ENCODE data around the gene ARMC8.
A peak's percentile ranks its signal among the peaks of the same experiment; 100 is the strongest.

Gene ARMC8

GRCh38 chr3:138199851-138200250 is 12.8 kb downstream of the ARMC8 start:
- peaks cover 6% of the 10 kb centered on the region for H3K4me1 ChIP-seq (ENCODE audit: control insufficient read depth, insufficient read depth, low read length, unreplicated experiment)
- no peak overlapping the region for H2AFZ ChIP-seq (ENCODE audit: low read length, unreplicated experiment)
- H3K27ac ChIP-seq (ENCODE audit: low read depth, low read length) = no peak overlapping the region
- no peak overlapping the region for H3K4me3 ChIP-seq (ENCODE audit: low read depth, low read length)
- no peaks in the 10 kb centered on the region for H3K27me3 ChIP-seq (ENCODE audit: insufficient read depth, low read length)
- H3K79me2 ChIP-seq (ENCODE audit: control insufficient read depth, insufficient read depth, low read length, unreplicated experiment) = peaks cover 95% of the 10 kb centered on the region
- H3K36me3 ChIP-seq (ENCODE audit: insufficient read depth, low read length) = peaks cover 14% of the 10 kb centered on the region; the same call in 1 of the 2 replicates

- Histone ChIP-seq H3K79me2 (ENCODE audit: control insufficient read depth, insufficient read depth, low read length, unreplicated experiment) (peaks cover 95% of the 10 kb centered on the region), H2AFZ (ENCODE audit: low read length, unreplicated experiment) (no peak overlapping the region), H3K4me1 (ENCODE audit: control insufficient read depth, insufficient read depth, low read length, unreplicated experiment) (peaks cover 3% of the 10 kb centered on the region), H3K27me3 (ENCODE audit: insufficient read depth, low read length) (no peaks in the 10 kb centered on the region), H3K4me3 (ENCODE audit: low read depth, low read length) (no peak overlapping the region), H3K27ac (ENCODE audit: low read depth, low read length) (no peak overlapping the region), H3K36me3 (ENCODE audit: insufficient read depth, low read length) (peaks cover 14% of the 10 kb centered on the region; the same call in 1 of the 2 replicates)
These were observed 13.3 kb downstream of the ARMC8 start for GRCh38 chr3:138200424-138200823.

GRCh38 chr3:138202945-138203701 is 16.0 kb downstream of the ARMC8 start:
- Histone ChIP-seq H3K79me2 (ENCODE audit: control insufficient read depth, insufficient read depth, low read length, unreplicated experiment) (peaks cover 94% of the 10 kb centered on the region), H2AFZ (ENCODE audit: low read length, unreplicated experiment) (no peak overlapping the region), H3K36me3 (ENCODE audit: insufficient read depth, low read length) (peaks cover 22% of the 10 kb centered on the region; the same call in 1 of the 2 replicates), H3K4me3 (ENCODE audit: low read depth, low read length) (no peak overlapping the region), H3K27ac (ENCODE audit: low read depth, low read length) (no peak overlapping the region), H3K4me1 (ENCODE audit: control insufficient read depth, insufficient read depth, low read length, unreplicated experiment) (no peaks in the 10 kb centered on the region), H3K27me3 (ENCODE audit: insufficient read depth, low read length) (no peaks in the 10 kb centered on the region)

- no peaks in the 10 kb centered on the region for H3K27me3 ChIP-seq (ENCODE audit: insufficient read depth, low read length)
- H3K36me3 ChIP-seq (ENCODE audit: insufficient read depth, low read length) = peaks cover 22% of the 10 kb centered on the region; the same call in 1 of the 2 replicates
- peaks cover 95% of the 10 kb centered on the region for H3K79me2 ChIP-seq (ENCODE audit: control insufficient read depth, insufficient read depth, low read length, unreplicated experiment)
- H3K4me1 ChIP-seq (ENCODE audit: control insufficient read depth, insufficient read depth, low read length, unreplicated experiment) = no peaks in the 10 kb centered on the region
- no peak overlapping the region for H3K27ac ChIP-seq (ENCODE audit: low read depth, low read length)
- no peak overlapping the region for H2AFZ ChIP-seq (ENCODE audit: low read length, unreplicated experiment)
- no peak overlapping the region for H3K4me3 ChIP-seq (ENCODE audit: low read depth, low read length)
These were observed 16.8 kb downstream of the ARMC8 start for GRCh38 chr3:138203938-138204337.

- Histone ChIP-seq H3K27ac (ENCODE audit: low read depth, low read length) (no peak overlapping the region), H3K36me3 (ENCODE audit: insufficient read depth, low read length) (peaks cover 25% of the 10 kb centered on the region; the same call in 1 of the 2 replicates), H3K27me3 (ENCODE audit: insufficient read depth, low read length) (no peaks in the 10 kb centered on the region), H2AFZ (ENCODE audit: low read length, unreplicated experiment) (no peak overlapping the region), H3K4me3 (ENCODE audit: low read depth, low read length) (no peak overlapping the region), H3K4me1 (ENCODE audit: control insufficient read depth, insufficient read depth, low read length, unreplicated experiment) (no peaks in the 10 kb centered on the region), H3K79me2 (ENCODE audit: control insufficient read depth, insufficient read depth, low read length, unreplicated experiment) (peaks cover 95% of the 10 kb centered on the region)
These were observed 18.4 kb downstream of the ARMC8 start for GRCh38 chr3:138205527-138205926.

- H3K4me1 ChIP-seq (ENCODE audit: control insufficient read depth, insufficient read depth, low read length, unreplicated experiment) = no peaks in the 10 kb centered on the region
- H3K27me3 ChIP-seq (ENCODE audit: insufficient read depth, low read length) = no peaks in the 10 kb centered on the region
- H3K4me3 ChIP-seq (ENCODE audit: low read depth, low read length) = no peak overlapping the region
- H3K36me3 ChIP-seq (ENCODE audit: insufficient read depth, low read length) = peaks cover 25% of the 10 kb centered on the region; the same call in 1 of the 2 replicates
- peaks cover 94% of the 10 kb centered on the region for H3K79me2 ChIP-seq (ENCODE audit: control insufficient read depth, insufficient read depth, low read length, unreplicated experiment)
- no peak overlapping the region for H2AFZ ChIP-seq (ENCODE audit: low read length, unreplicated experiment)
- H3K27ac ChIP-seq (ENCODE audit: low read depth, low read length) = no peak overlapping the region
These were observed 19.1 kb downstream of the ARMC8 start for GRCh38 chr3:138206196-138206595.

GRCh38 chr3:138210528-138210927 is 23.4 kb downstream of the ARMC8 start:
- no peak overlapping the region for H2AFZ ChIP-seq (ENCODE audit: low read length, unreplicated experiment)
- H3K4me1 ChIP-seq (ENCODE audit: control insufficient read depth, insufficient read depth, low read length, unreplicated experiment) = peaks cover 14% of the 10 kb centered on the region
- no peak overlapping the region for H3K27ac ChIP-seq (ENCODE audit: low read depth, low read length)
- H3K27me3 ChIP-seq (ENCODE audit: insufficient read depth, low read length) = no peaks in the 10 kb centered on the region
- peaks cover 82% of the 10 kb centered on the region for H3K79me2 ChIP-seq (ENCODE audit: control insufficient read depth, insufficient read depth, low read length, unreplicated experiment)
- no peak overlapping the region for H3K4me3 ChIP-seq (ENCODE audit: low read depth, low read length)
- H3K36me3 ChIP-seq (ENCODE audit: insufficient read depth, low read length) = peaks cover 20% of the 10 kb centered on the region; the same call in 1 of the 2 replicates

- peaks cover 78% of the 10 kb centered on the region for H3K79me2 ChIP-seq (ENCODE audit: control insufficient read depth, insufficient read depth, low read length, unreplicated experiment)
- no peak overlapping the region for H3K4me3 ChIP-seq (ENCODE audit: low read depth, low read length)
- H3K27ac ChIP-seq (ENCODE audit: low read depth, low read length) = no peak overlapping the region
These were observed 26.4 kb downstream of the ARMC8 start for GRCh38 chr3:138213398-138214085.

GRCh38 chr3:138219255-138219654 is 32.2 kb downstream of the ARMC8 start:
- Histone ChIP-seq H3K27me3 (ENCODE audit: insufficient read depth, low read length) (no peaks in the 10 kb centered on the region), H3K79me2 (ENCODE audit: control insufficient read depth, insufficient read depth, low read length, unreplicated experiment) (peaks cover 61% of the 10 kb centered on the region)

More at GRCh38 chr3:138213398-138214085, 26.4 kb downstream of the ARMC8 start:
- peaks cover 22% of the 10 kb centered on the region for H3K4me1 ChIP-seq (ENCODE audit: control insufficient read depth, insufficient read depth, low read length, unreplicated experiment)
- no peaks in the 10 kb centered on the region for H3K27me3 ChIP-seq (ENCODE audit: insufficient read depth, low read length)
- no peak overlapping the region for H2AFZ ChIP-seq (ENCODE audit: low read length, unreplicated experiment)
- H3K36me3 ChIP-seq (ENCODE audit: insufficient read depth, low read length) = peaks cover 14% of the 10 kb centered on the region; the same call in 1 of the 2 replicates

GRCh38 chr3:138220242-138220641 is 33.1 kb downstream of the ARMC8 start:
- Histone ChIP-seq H2AFZ (ENCODE audit: low read length, unreplicated experiment) (no peak overlapping the region), H3K4me3 (ENCODE audit: low read depth, low read length) (no peak overlapping the region), H3K4me1 (ENCODE audit: control insufficient read depth, insufficient read depth, low read length, unreplicated experiment) (peaks cover 46% of the 10 kb centered on the region), H3K27ac (ENCODE audit: low read depth, low read length) (peak overlapping the region; percentile 49; the same call in 1 of the 2 replicates), H3K79me2 (ENCODE audit: control insufficient read depth, insufficient read depth, low read length, unreplicated experiment) (peaks cover 64% of the 10 kb centered on the region), H3K36me3 (ENCODE audit: insufficient read depth, low read length) (peaks cover 21% of the 10 kb centered on the region), H3K27me3 (ENCODE audit: insufficient read depth, low read length) (no peaks in the 10 kb centered on the region)

More at GRCh38 chr3:138219255-138219654, 32.2 kb downstream of the ARMC8 start:
- H3K27ac ChIP-seq (ENCODE audit: low read depth, low read length) = peak overlapping the region; percentile 49
- H3K36me3 ChIP-seq (ENCODE audit: insufficient read depth, low read length) = peaks cover 15% of the 10 kb centered on the region
- no peak overlapping the region for H2AFZ ChIP-seq (ENCODE audit: low read length, unreplicated experiment)
- H3K4me3 ChIP-seq (ENCODE audit: low read depth, low read length) = no peak overlapping the region
- peaks cover 46% of the 10 kb centered on the region for H3K4me1 ChIP-seq (ENCODE audit: control insufficient read depth, insufficient read depth, low read length, unreplicated experiment)
